Aorta (tissue), 5 donors: ENCODE results near the gene TCF4. TPM values are rescaled to one million over a fixed set of nuclear protein-coding genes. Genes with fewer than 3 reads are reported as not detected.

Source experiments
- ATAC-seq: fragments of 200-7000 bp; cut with Tn5 transposase; one replicate; pipeline ENCODE4 v1.9.1; 2022; ENCODE audit warnings: moderate library complexity; ENCODE audit not compliant: low FRiP score
- DNase-seq, 2 donors: peaks; one replicate each; pipeline ENCODE4 v3.0.0-alpha.2; 2020
- H3K27ac ChIP-seq, 2 donors: one replicate each; pipeline ENCODE4 v1.5.1; 2013; ENCODE audit warnings: low read length in 2 of 2, mild to moderate bottlenecking in 2 of 2, moderate library complexity in 2 of 2, control low read depth in 1 of 2, inconsistent platforms in 1 of 2, low read depth in 1 of 2
- H3K27me3 ChIP-seq, 2 donors: one replicate each; pipeline ENCODE4 v1.6.1; 2013; ENCODE audit warnings: control low read depth in 1 of 2, low read length in 1 of 2, mild to moderate bottlenecking in 1 of 2, moderate library complexity in 1 of 2; ENCODE audit not compliant: insufficient read depth in 2 of 2, control insufficient read depth in 1 of 2
- H3K36me3 ChIP-seq, 2 donors: one replicate each; pipeline ENCODE4 v1.6.1; 2013; ENCODE audit warnings: control low read depth in 1 of 2, low read length in 1 of 2, mild to moderate bottlenecking in 1 of 2; ENCODE audit not compliant: insufficient read depth in 2 of 2, control insufficient read depth in 1 of 2
- H3K4me1 ChIP-seq, 2 donors: one replicate each; pipeline ENCODE4 v1.6.1; 2013; ENCODE audit warnings: low read length in 2 of 2, control low read depth in 1 of 2, mild to moderate bottlenecking in 1 of 2, moderate library complexity in 1 of 2; ENCODE audit not compliant: insufficient read depth in 2 of 2, control insufficient read depth in 1 of 2
- H3K4me3 ChIP-seq, 2 donors: one replicate each; pipeline ENCODE4 v1.5.1; 2013; ENCODE audit warnings: low read length in 2 of 2, control low read depth in 1 of 2, mild to moderate bottlenecking in 1 of 2
- H3K9me3 ChIP-seq: one replicate; pipeline ENCODE4 v1.6.1; 2013; ENCODE audit warnings: mild to moderate bottlenecking, low read length; ENCODE audit not compliant: control insufficient read depth
- WGBS, 2 donors: extraction: QIAGEN DNeasy Blood & Tissue Kit; methylation state at CpG; one replicate each; pipeline ENCODE4 v1.1.7; 2013; 5-methylcytosine and 5-hydroxymethylcytosine counted together
- intact Hi-C, 2 donors: fragments of 100-400 bp; cut with DNase I; formaldehyde crosslinking; loops; one replicate each; pipeline versions ENCODE4 v1.14.2 to v1.15.0; 2022
- polyA plus RNA-seq, 2 donors: library from polyadenylated mRNA; stranded (reverse); fragments of 200-250 nt; gene quantifications; one replicate each; pipeline ENCODE4 v1.2.3, GENCODE V29; 2013
- total RNA-seq, 2 donors: library from RNA; stranded (reverse); fragmentation: NEBNext Ultra II Directional; extraction: Animal tissue kit (Norgen Biotek cat#: 25700); gene quantifications; one replicate each; pipeline ENCODE4 v1.2.1, GENCODE V29; 2021
- donor health status: healthy with polysubstance abuse.
- donor health status: Bipolar disorder and iron deficiency.
- donor health status: DM: no; HTN: no; CAD: no.
- donor health status: DM: no; HTN: no; CAD: no.
- donor health status: DM: yes; HTN: yes; CAD: no.

Gene TCF4
- total and polyA plus RNA-seq, 4 donors: 11.8 to 297 (median 75.0) TPM

DNA sequence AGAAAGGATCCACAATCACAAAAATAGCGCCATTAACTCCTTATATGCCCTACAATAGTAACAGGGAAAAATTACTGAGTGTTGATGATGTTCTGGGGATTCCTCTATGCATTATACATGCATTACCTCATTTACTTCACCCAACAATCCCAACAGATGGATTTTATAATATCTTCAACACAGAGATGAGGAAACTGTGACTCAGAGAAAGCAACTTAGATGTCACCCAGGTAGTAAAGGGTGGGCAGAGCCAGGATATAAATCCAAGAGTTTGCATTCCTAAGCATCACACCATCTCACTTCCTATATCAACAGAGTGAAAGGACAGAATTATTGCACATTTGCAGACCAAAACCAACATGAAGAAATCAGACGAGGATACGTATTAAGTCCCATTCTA lies 144.2 kb downstream of the TCF4 start:
- DNase-seq (no peak), ATAC-seq (no peak)
- no peaks in the 10 kb centered on the region for H3K27me3 ChIP-seq
- 91 to 92% methylated on average over 3 of the region's 3 CpGs for WGBS, 2 donors
- no peak overlapping the region for H3K4me3 ChIP-seq
- intact Hi-C loops: no loop called here
- H3K9me3 ChIP-seq: no peaks in the 10 kb centered on the region
- H3K27ac ChIP-seq: no peak overlapping the region
- peaks cover 4 to 6% of the 10 kb centered on the region in 2 donors for H3K4me1 ChIP-seq
- no peaks in the 10 kb centered on the region for H3K36me3 ChIP-seq

DNA sequence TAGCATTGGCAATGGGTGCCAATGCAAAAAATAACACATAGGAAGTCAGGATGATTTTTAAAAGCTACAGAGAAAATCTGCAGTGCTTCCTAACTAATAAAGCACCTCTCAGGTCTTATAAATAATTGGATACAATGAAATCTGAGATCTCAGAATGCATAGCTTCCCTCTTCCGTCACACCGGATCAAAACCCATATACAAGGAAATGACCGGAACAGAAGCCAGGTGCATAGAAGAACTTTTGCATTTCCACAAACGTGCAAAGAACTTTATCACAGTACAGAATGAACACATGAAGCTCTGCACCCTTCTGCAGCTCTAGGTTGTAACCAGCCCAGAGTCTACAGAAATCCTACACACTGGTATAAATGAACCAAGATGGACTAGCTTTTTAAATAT lies 145.4 kb downstream of the TCF4 start:
- no peaks in the 10 kb centered on the region for H3K36me3 ChIP-seq
- DNase-seq: no peak
- no peak overlapping the region for H3K27ac ChIP-seq
- no peak for ATAC-seq
- intact Hi-C loops: no loop called here
- no peaks in the 10 kb centered on the region for H3K9me3 ChIP-seq
- no peak overlapping the region for H3K4me3 ChIP-seq
- H3K4me1 ChIP-seq: peaks cover 4 to 6% of the 10 kb centered on the region in 2 donors
- WGBS, 2 donors: 92 to 93% methylated on average over 4 of the region's 4 CpGs
- no peaks in the 10 kb centered on the region for H3K27me3 ChIP-seq

GRCh38 chr18:55440988-55441387 lies 147.0 kb downstream of the TCF4 start:
- Histone ChIP-seq H3K27ac (no peak overlapping the region), H3K9me3 (no peaks in the 10 kb centered on the region), H3K4me3 (no peak overlapping the region), H3K4me1 (peaks cover 4 to 6% of the 10 kb centered on the region in 2 donors), H3K27me3 (no peaks in the 10 kb centered on the region), H3K36me3 (no peaks in the 10 kb centered on the region)
- ATAC-seq (no peak), DNase-seq (no peak)
- intact Hi-C loops: no loop called here

- intact Hi-C loops: no loop called here
- no peak overlapping the region for H3K27ac ChIP-seq
- no peaks in the 10 kb centered on the region for H3K9me3 ChIP-seq
- DNase-seq (no peak), ATAC-seq (no peak)
- WGBS, 2 donors: 89 to 93% methylated on average over 3 of the region's 3 CpGs
- no peaks in the 10 kb centered on the region for H3K36me3 ChIP-seq
- H3K4me1 ChIP-seq: peaks cover 2 to 3% of the 10 kb centered on the region in 2 donors
- H3K4me3 ChIP-seq: no peak overlapping the region
- no peaks in the 10 kb centered on the region for H3K27me3 ChIP-seq
These were observed 148.9 kb downstream of the TCF4 start for GRCh38 chr18:55439056-55439455.

- no peak overlapping the region for H3K4me3 ChIP-seq
- intact Hi-C loops: no loop called here
- no peaks in the 10 kb centered on the region for H3K27me3 ChIP-seq
- ATAC-seq (no peak), DNase-seq (no peak)
- H3K27ac ChIP-seq: no peak overlapping the region
- no peaks in the 10 kb centered on the region for H3K36me3 ChIP-seq
- no peaks in the 10 kb centered on the region for H3K9me3 ChIP-seq
- peaks cover 0 to 3% of the 10 kb centered on the region in 2 donors for H3K4me1 ChIP-seq
- 42 to 65% methylated on average over 1 of the region's 1 CpG for WGBS, 2 donors
These were observed 152.4 kb downstream of the TCF4 start for GRCh38 chr18:55435592-55435991.

DNA sequence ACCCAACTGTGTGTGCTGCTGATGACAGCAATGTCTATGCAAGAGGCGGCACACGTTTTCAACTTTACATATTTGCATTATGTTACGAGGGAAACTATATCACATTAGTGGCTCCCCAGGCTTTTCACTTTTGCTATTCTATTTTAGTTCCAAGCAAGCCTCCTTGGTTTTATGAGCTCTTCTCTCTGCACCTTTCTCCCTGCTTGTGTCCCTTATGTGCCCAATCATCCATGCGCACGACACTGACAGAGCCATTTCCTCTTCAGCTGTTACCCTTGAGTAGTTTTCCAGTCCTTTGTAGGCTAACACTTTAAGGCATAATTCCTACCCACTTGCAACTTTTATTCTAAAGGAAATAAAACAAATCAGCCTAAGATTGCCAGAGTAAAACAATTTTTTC lies 154.3 kb downstream of the TCF4 start:
- ATAC-seq: no peak
- DNase-seq: no peak
- 93 to 94% methylated on average over 5 of the region's 5 CpGs for WGBS, 2 donors
- Histone ChIP-seq H3K9me3 (no peaks in the 10 kb centered on the region), H3K4me3 (no peak overlapping the region), H3K27me3 (no peaks in the 10 kb centered on the region), H3K27ac (no peak overlapping the region), H3K36me3 (no peaks in the 10 kb centered on the region), H3K4me1 (peaks cover 0 to 3% of the 10 kb centered on the region in 2 donors)
- intact Hi-C loops: no loop called here

- Histone ChIP-seq H3K4me3 (no peak overlapping the region), H3K9me3 (no peaks in the 10 kb centered on the region), H3K4me1 (peaks cover 0 to 3% of the 10 kb centered on the region in 2 donors), H3K27me3 (no peaks in the 10 kb centered on the region), H3K36me3 (no peaks in the 10 kb centered on the region), H3K27ac (no peak overlapping the region)
- ATAC-seq (no peak), DNase-seq (no peak)
- intact Hi-C loops: no loop called here
- WGBS, 2 donors: 78% methylated on average over 2 of the region's 2 CpGs
These were observed 154.9 kb downstream of the TCF4 start for GRCh38 chr18:55433140-55433539.

- peaks cover 0 to 3% of the 10 kb centered on the region in 2 donors for H3K4me1 ChIP-seq
- DNase-seq: no peak
- H3K27ac ChIP-seq: no peak overlapping the region
- intact Hi-C loops: no loop called here
- no peak for ATAC-seq
- no peaks in the 10 kb centered on the region for H3K27me3 ChIP-seq
- 86 to 88% methylated on average over 3 of the region's 3 CpGs for WGBS, 2 donors
- H3K36me3 ChIP-seq: no peaks in the 10 kb centered on the region
- no peaks in the 10 kb centered on the region for H3K9me3 ChIP-seq
- H3K4me3 ChIP-seq: no peak overlapping the region
These were observed 155.5 kb downstream of the TCF4 start for GRCh38 chr18:55432307-55433040.

GRCh38 chr18:55430026-55430425 lies 158.0 kb downstream of the TCF4 start:
- 32 to 41% methylated on average over 2 of the region's 2 CpGs for WGBS, 2 donors
- Histone ChIP-seq H3K4me3 (no peak overlapping the region), H3K4me1 (no peaks in the 10 kb centered on the region), H3K27me3 (no peaks in the 10 kb centered on the region), H3K27ac (no peak overlapping the region), H3K9me3 (no peaks in the 10 kb centered on the region), H3K36me3 (no peaks in the 10 kb centered on the region)
- intact Hi-C loops: no loop called here
- no peak for DNase-seq
- ATAC-seq: no peak
